GM12878 (cell line): ENCODE results near the gene RILPL2. TPM values are rescaled to one million over a fixed set of nuclear protein-coding genes. Genes with fewer than 3 reads are reported as not detected.
"Not testable (repeated sequence)": the region's sequence is repeated elsewhere in the genome, so short reads cannot be mapped to it uniquely, and the experiment has no call there.

ENCODE experiments used
- ATAC-seq: fragments of 200-7000 bp; cut with Tn5 transposase; 3 replicates; pipeline ENCODE4 v1.9.1; 2020; ENCODE audit warnings: mild to moderate bottlenecking, moderate library complexity
- BruUV-seq: library from RNA; stranded (reverse); fragments of 400-500 nt; replicated peaks from 2 replicates; lab custom pipeline; 2021; lab: Mats Ljungman, UMichigan
- CTCF ChIA-PET: fragments of 300-600 bp; sonication (Branson Sonifier 250); formaldehyde crosslinking; extraction: SDS; loops from one replicate; lab custom pipeline; 2021; ENCODE audit warnings: inconsistent platforms; lab: Yijun Ruan, JAX
- POLR2A ChIA-PET: fragments of 350-600 bp; formaldehyde crosslinking; extraction: SDS; loops from one replicate; lab custom pipeline; 2021; ENCODE audit warnings: inconsistent platforms; lab: Charles Lee
- RAD21 ChIA-PET: fragments of 300-600 bp; sonication (Branson Sonifier 250); formaldehyde crosslinking; loops from one replicate; lab custom pipeline; 2023; ENCODE audit warnings: antibody characterized with exemption; ENCODE audit not compliant: unreplicated experiment; lab: Charles Lee
- SMC1A ChIA-PET: fragments of 300-600 bp; sonication (Branson Sonifier 250); formaldehyde crosslinking; loops from one replicate; lab custom pipeline; 2023; ENCODE audit not compliant: unreplicated experiment, uncharacterized antibody; lab: Charles Lee
- DNase-seq: peaks from one replicate; pipeline ENCODE4 v3.0.0-alpha.2; 2011; ENCODE audit warnings: low read depth, low spot score
- FAIRE-seq: peaks from 3 replicates; lab custom pipeline; 2011; peaks lifted over from hg19 to GRCh38; lab: Jason Lieb, UNC
- H2AFZ ChIP-seq: 2 replicates; pipeline ENCODE4 v1.6.0; 2011; ENCODE audit warnings: low read depth, low read length, control low read depth; ENCODE audit not compliant: control insufficient read depth
- H3K27ac ChIP-seq: 2 replicates; pipeline ENCODE4 v1.5.1; 2011; ENCODE audit warnings: control low read depth; ENCODE audit not compliant: control insufficient read depth, insufficient read depth
- H3K27me3 ChIP-seq, 2 experiments: replicated peaks in 1 of 2; 2 replicates each; pipeline versions ENCODE4 v1.6.0 to v1.6.1; 2011; ENCODE audit warnings: low read length in 1 of 2; ENCODE audit not compliant: control insufficient read depth in 2 of 2, insufficient read depth in 2 of 2
- H3K36me3 ChIP-seq, 2 experiments: 2 replicates each; pipeline ENCODE4 v1.5.1; 2011; ENCODE audit warnings: low read length in 1 of 2; ENCODE audit not compliant: control insufficient read depth in 2 of 2, insufficient read depth in 2 of 2
- H3K4me1 ChIP-seq: 2 replicates; pipeline ENCODE4 v1.6.1; 2011; ENCODE audit warnings: mild to moderate bottlenecking, low read length, moderate library complexity, mixed read lengths; ENCODE audit not compliant: control insufficient read depth, insufficient read depth
- H3K4me2 ChIP-seq: 2 replicates; pipeline ENCODE4 v1.6.0; 2011; ENCODE audit warnings: control low read depth; ENCODE audit not compliant: control insufficient read depth, insufficient read depth
- H3K4me3 ChIP-seq: fragments of 200-600 bp; sonication (generic); 2 replicates; pipeline ENCODE4 v1.5.1; 2016
- H3K79me2 ChIP-seq: 2 replicates; pipeline ENCODE4 v1.6.0; 2011; ENCODE audit warnings: low read length; ENCODE audit not compliant: control insufficient read depth, insufficient read depth
- H3K9ac ChIP-seq: 2 replicates; pipeline ENCODE4 v1.8.0; 2011; ENCODE audit warnings: low read length, control low read depth, mixed read lengths; ENCODE audit not compliant: control insufficient read depth, insufficient read depth
- H3K9me3 ChIP-seq: replicated peaks from 3 replicates; pipeline ENCODE4 v1.5.1; 2011; ENCODE audit warnings: mild to moderate bottlenecking, low read length; ENCODE audit not compliant: control insufficient read depth, insufficient read depth
- H4K20me1 ChIP-seq: 2 replicates; pipeline ENCODE4 v1.6.0; 2011; ENCODE audit not compliant: control insufficient read depth, insufficient read depth
- ATF3 ChIP-seq: IDR thresholded peaks from 2 replicates; pipeline ENCODE4 v1.6.1; 2011; ENCODE audit warnings: low read depth, mild to moderate bottlenecking, low read length, moderate library complexity, borderline replicate concordance; ENCODE audit errors: extremely low read depth
- BCL11A ChIP-seq: IDR thresholded peaks from 2 replicates; pipeline ENCODE4 v1.6.1; 2011; ENCODE audit warnings: low read depth, low read length
- STAT1 ChIP-seq: fragments of 450-650 bp; conservative IDR thresholded peaks from 2 replicates; pipeline ENCODE4 v1.6.1; 2014; ENCODE audit warnings: antibody characterized with exemption, mild to moderate bottlenecking
- WGBS: methylation state at CpG from one replicate; pipeline ENCODE4 v1.1.6; 2016; ENCODE audit warnings: low lambda C conversion rate; ENCODE audit not compliant: insufficient replicate concordance, insufficient coverage; ENCODE audit errors: missing lambda C conversion rate; 5-methylcytosine and 5-hydroxymethylcytosine counted together
- in situ Hi-C: fragments of 300-500 bp; cut with MboI; formaldehyde crosslinking; loops from 9 replicates; pipeline ENCODE4 v1.14.3; 2018; ENCODE audit warnings: mixed read lengths
- intact Hi-C: fragments of 100-400 bp; cut with micrococcal nuclease; formaldehyde crosslinking; loops from one replicate; pipeline ENCODE4 v1.14.2; 2022; ENCODE audit not compliant: unreplicated experiment
- polyA plus RNA-seq, 11 experiments: library from polyadenylated mRNA; depleted of rRNA in 4 of 11; unstranded in 6 of 11; stranded (reverse) in 5 of 11; fragments of >200 nt; fragmentation: Nextera tagmentation in 4 of 11; fragmentation: Illumina TruSeq in 1 of 11; extraction: Ambion mirVana in 4 of 11; extraction: Trizol in 1 of 11; gene quantifications; 1 replicate in 1 of 11; 2 replicates in 10 of 11; pipeline versions ENCODE4 v1.2.1 to v1.2.3, GENCODE V29; 2011 to 2016; ENCODE audit warnings: inconsistent platforms in 2 of 11, missing spikeins in 2 of 11, low read depth in 1 of 11
- total RNA-seq, 4 experiments: library from RNA; depleted of rRNA in 3 of 4; stranded (reverse); fragments of >200 nt in 3 of 4; fragmentation: Illumina TruSeq in 1 of 4; extraction: Trizol in 1 of 4; gene quantifications; 2 replicates each; pipeline versions ENCODE4 v1.2.1 to v1.2.3, GENCODE V29; 2013 to 2021
- TF ChIP-seq, protein P1 (sequence below): fragments of 450-650 bp; IDR thresholded peaks from 2 replicates; pipeline ENCODE4 v1.6.1; 2016; ENCODE audit warnings: mild to moderate bottlenecking

RILPL2 gene
- total and polyA plus RNA-seq, 10 of the 15 experiments (the other 5 are each of a cell fraction or from before 2014, with no cell fraction given) = 3.5 to 38.5 (median 19.7) TPM

GRCh38 chr12:123385536-123385935 is 50.9 kb downstream of the RILPL2 start:
- intact Hi-C loops = loop anchor here (5.0 kb wide), 1 partner anchor 47 kb away; no protein-coding TSS in a partner anchor
- DNase-seq, H3K27me3 ChIP-seq, FAIRE-seq, H2AFZ ChIP-seq, H3K9ac ChIP-seq, H3K4me3 ChIP-seq, H3K36me3 ChIP-seq, ATAC-seq, H3K27ac ChIP-seq, H3K9me3 ChIP-seq, H4K20me1 ChIP-seq, in situ Hi-C loops, BruUV-seq: not testable (repeated sequence)
- Histone ChIP-seq H3K4me1 (peaks cover 24% of the 10 kb centered on the region), H3K4me2 (peak overlapping the region; percentile 89; the same call in 1 of the 2 replicates), H3K79me2 (peaks cover 47% of the 10 kb centered on the region)
- CTCF ChIA-PET = interaction anchor here (0.5 to 1.7 kb wide), 6 partner anchors 20 to 148 kb away, joined by 3 to 8 read pairs (median 4); partner anchors contain the start of gene SBNO1
- WGBS = 95% methylated on average over 9 of the region's 9 CpGs
- RAD21 ChIA-PET = interaction anchor here (0.6 to 0.7 kb wide), 2 partner anchors 52 to 57 kb away, joined by 3 to 5 read pairs; no protein-coding TSS in a partner anchor
- SMC1A ChIA-PET = interaction anchor here (0.6 to 3.6 kb wide), 6 partner anchors 20 to 1126 kb away, joined by 3 to 12 read pairs (median 4); partner anchors contain the start of gene RILPL2
- POLR2A ChIA-PET = interaction anchor here (0.7 to 3.1 kb wide), 6 partner anchors 11 to 154 kb away, joined by 3 to 20 read pairs (median 4); partner anchors contain the start of genes SBNO1 and SNRNP35

DNA sequence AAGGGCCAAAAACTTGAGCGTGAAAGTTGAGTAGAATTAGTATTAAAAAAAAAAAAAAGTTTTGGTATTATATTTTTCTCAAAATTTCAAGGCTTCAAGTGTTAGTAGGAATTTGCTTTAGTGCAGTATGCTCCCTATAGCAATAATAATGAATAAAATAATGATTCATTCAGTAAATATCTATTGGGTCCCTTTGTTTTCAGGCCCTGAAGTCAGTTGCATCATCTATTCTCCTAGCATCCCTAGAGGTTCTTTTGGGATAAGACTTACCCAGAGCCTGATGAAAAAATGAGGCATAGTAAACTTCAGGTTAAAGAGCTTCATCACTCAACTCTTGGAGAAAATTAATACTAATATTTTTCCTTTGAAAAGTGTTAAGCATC is 51.5 kb downstream of the RILPL2 start:
- no peak for FAIRE-seq
- peak overlapping the region; percentile 86 for H3K9ac ChIP-seq
- peaks cover 42% of the 10 kb centered on the region for H3K79me2 ChIP-seq
- no peak for ATAC-seq
- no peak for DNase-seq
- RAD21 ChIA-PET = interaction anchor here (1.3 to 1.6 kb wide), 3 partner anchors 20 to 148 kb away, joined by 4 to 6 read pairs (median 4); no protein-coding TSS in a partner anchor
- no peak overlapping the region; the same call in 1 of the 2 replicates for H3K27ac ChIP-seq
- H3K4me2 ChIP-seq = peak overlapping the region; percentile 89
- H3K4me3 ChIP-seq = peak overlapping the region; percentile 76
- POLR2A ChIA-PET = interaction anchor here (0.5 to 2.1 kb wide), 10 partner anchors 21 to 199 kb away, joined by 3 to 23 read pairs (median 5); partner anchors contain the start of genes MPHOSPH9, MTRFR, RILPL2 and SBNO1
- intact Hi-C loops = loop anchor here (5.0 kb wide), 1 partner anchor 47 kb away; no protein-coding TSS in a partner anchor
- peaks cover 20% of the 10 kb centered on the region for H3K4me1 ChIP-seq
- CTCF ChIA-PET = interaction anchor here (0.5 to 1.7 kb wide), 4 partner anchors 20 to 84 kb away, joined by 3 to 8 read pairs (median 5); partner anchors contain the start of gene SBNO1
- H3K27me3 ChIP-seq = no peaks in the 10 kb centered on the region
- H3K9me3 ChIP-seq = no peaks in the 10 kb centered on the region
- SMC1A ChIA-PET = interaction anchor here (1.6 to 3.6 kb wide), 3 partner anchors 20 to 51 kb away, joined by 3 to 12 read pairs (median 6); partner anchors contain the start of gene RILPL2
- TF ChIP-seq, protein P1, sequence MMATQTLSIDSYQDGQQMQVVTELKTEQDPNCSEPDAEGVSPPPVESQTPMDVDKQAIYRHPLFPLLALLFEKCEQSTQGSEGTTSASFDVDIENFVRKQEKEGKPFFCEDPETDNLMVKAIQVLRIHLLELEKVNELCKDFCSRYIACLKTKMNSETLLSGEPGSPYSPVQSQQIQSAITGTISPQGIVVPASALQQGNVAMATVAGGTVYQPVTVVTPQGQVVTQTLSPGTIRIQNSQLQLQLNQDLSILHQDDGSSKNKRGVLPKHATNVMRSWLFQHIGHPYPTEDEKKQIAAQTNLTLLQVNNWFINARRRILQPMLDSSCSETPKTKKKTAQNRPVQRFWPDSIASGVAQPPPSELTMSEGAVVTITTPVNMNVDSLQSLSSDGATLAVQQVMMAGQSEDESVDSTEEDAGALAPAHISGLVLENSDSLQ = no peak
- TF ChIP-seq STAT1 (no peak), BCL11A (no peak), ATF3 (no peak)
- in situ Hi-C loops = no loop called here
- no peaks in the 10 kb centered on the region for H3K36me3 ChIP-seq
- BruUV-seq = no TSS peak
- WGBS = 0% methylated on average over 1 of the region's 1 CpG
- H2AFZ ChIP-seq = peak overlapping the region; percentile 69
- no peaks in the 10 kb centered on the region for H4K20me1 ChIP-seq
